Loucy (cell line): ENCODE measurements around the gene SMC4.
A peak's percentile ranks its signal among the peaks of the same experiment; 100 is the strongest.

ENCODE experiments used
- H2AFZ ChIP-seq: fragments of 200-600 bp; sonication (generic); 2 replicates; pipeline ENCODE4 v1.6.0; 2016; ENCODE audit warnings: antibody characterized with exemption, mild to moderate bottlenecking, low read length, moderate library complexity
- H3F3A ChIP-seq: fragments of 200-600 bp; 2 replicates; pipeline ENCODE4 v1.6.0; 2016; ENCODE audit warnings: antibody characterized with exemption, low read depth, mild to moderate bottlenecking
- H3K27me3 ChIP-seq: fragments of 200-600 bp; sonication (generic); 2 replicates; pipeline ENCODE4 v1.6.1; 2014; ENCODE audit warnings: low read length, mild to moderate bottlenecking; ENCODE audit not compliant: insufficient read depth, poor library complexity, severe bottlenecking
- H3K36me3 ChIP-seq: fragments of 200-600 bp; sonication (generic); 2 replicates; pipeline ENCODE4 v1.6.1; 2016; ENCODE audit warnings: low read length; ENCODE audit not compliant: insufficient read depth
- H3K4me1 ChIP-seq: fragments of 200-600 bp; sonication (generic); 2 replicates; pipeline ENCODE4 v1.5.1; 2014; ENCODE audit warnings: low read length, mild to moderate bottlenecking; ENCODE audit not compliant: insufficient read depth, poor library complexity, severe bottlenecking
- H3K4me2 ChIP-seq: fragments of 200-600 bp; sonication (generic); 2 replicates; pipeline ENCODE4 v1.6.0; 2014; ENCODE audit warnings: antibody characterized with exemption, low read length, low read depth, mild to moderate bottlenecking; ENCODE audit not compliant: poor library complexity, severe bottlenecking
- H3K4me3 ChIP-seq: fragments of 200-600 bp; sonication (generic); 2 replicates; pipeline ENCODE4 v1.5.1; 2014; ENCODE audit warnings: low read length, mild to moderate bottlenecking, mixed read lengths; ENCODE audit not compliant: poor library complexity, severe bottlenecking
- H3K79me2 ChIP-seq: fragments of 200-600 bp; sonication (generic); 2 replicates; pipeline ENCODE4 v1.6.1; 2014; ENCODE audit warnings: low read length; ENCODE audit not compliant: insufficient read depth
- H3K9ac ChIP-seq: fragments of 200-600 bp; sonication (generic); 2 replicates; pipeline ENCODE4 v1.6.0; 2014; ENCODE audit warnings: mild to moderate bottlenecking, low read depth, low read length, moderate library complexity; ENCODE audit not compliant: poor library complexity, severe bottlenecking
- H3K9me2 ChIP-seq: fragments of 200-600 bp; sonication (generic); replicated peaks from 2 replicates; pipeline ENCODE4 v1.6.1; 2016; ENCODE audit warnings: low read depth, low read length, mixed read lengths
- H3K9me3 ChIP-seq: fragments of 200-600 bp; sonication (generic); 2 replicates; pipeline ENCODE4 v1.6.1; 2014; ENCODE audit warnings: mild to moderate bottlenecking, antibody characterized with exemption, low read length, low read depth; ENCODE audit not compliant: insufficient read depth
- H4K20me1 ChIP-seq: fragments of 200-600 bp; sonication (generic); 2 replicates; pipeline ENCODE4 v1.6.0; 2014; ENCODE audit warnings: antibody characterized with exemption, low read length, mild to moderate bottlenecking; ENCODE audit not compliant: insufficient read depth, poor library complexity, severe bottlenecking
- CTCF ChIP-seq: fragments of 200-600 bp; sonication (generic); conservative IDR thresholded peaks from 2 replicates; pipeline ENCODE4 v1.5.1; 2014; ENCODE audit warnings: mild to moderate bottlenecking, antibody characterized with exemption, low read length
- EZH2phosphoT487 ChIP-seq: fragments of 200-600 bp; IDR thresholded peaks from 2 replicates; pipeline ENCODE4 v1.6.1; 2018; ENCODE audit warnings: antibody characterized with exemption, mild to moderate bottlenecking, moderate library complexity, borderline replicate concordance

The SMC4 gene

GRCh38 chr3:160413613-160414248, 14.3 kb downstream of the SMC4 start:
- Histone ChIP-seq H2AFZ (no peak overlapping the region), H3K79me2 (peaks cover 89% of the 10 kb centered on the region), H3K4me3 (no peak overlapping the region), H3K9ac (no peak overlapping the region), H3K36me3 (peaks cover 91% of the 10 kb centered on the region), H3K9me3 (no peaks in the 10 kb centered on the region), H3K9me2 (no peaks in the 10 kb centered on the region), H4K20me1 (peaks cover 83% of the 10 kb centered on the region), H3F3A (peaks cover 4% of the 10 kb centered on the region; the same call in 1 of the 2 replicates), H3K4me1 (peaks cover 7% of the 10 kb centered on the region), H3K4me2 (no peak overlapping the region), H3K27me3 (no peaks in the 10 kb centered on the region)
- TF ChIP-seq CTCF (peak; percentile 87), EZH2phosphoT487 (no peak)

GRCh38 chr3:160417311-160417710, 17.9 kb downstream of the SMC4 start:
- Histone ChIP-seq H3K4me3 (no peak overlapping the region), H3K79me2 (peaks cover 82% of the 10 kb centered on the region), H3K27me3 (no peaks in the 10 kb centered on the region), H3K9me3 (no peaks in the 10 kb centered on the region), H3K36me3 (peaks cover 94% of the 10 kb centered on the region), H3K9me2 (no peaks in the 10 kb centered on the region), H3K4me2 (no peak overlapping the region), H3K4me1 (peaks cover 7% of the 10 kb centered on the region), H4K20me1 (peaks cover 64% of the 10 kb centered on the region), H2AFZ (no peak overlapping the region), H3K9ac (no peak overlapping the region), H3F3A (no peaks in the 10 kb centered on the region)
- TF ChIP-seq EZH2phosphoT487 (no peak), CTCF (no peak)

GRCh38 chr3:160427832-160428424, 28.5 kb downstream of the SMC4 start:
- H3K4me1 ChIP-seq = no peaks in the 10 kb centered on the region
- H3K9ac ChIP-seq = no peak overlapping the region
- no peak for TF ChIP-seq EZH2phosphoT487
- TF ChIP-seq CTCF = no peak
- H3K79me2 ChIP-seq = peaks cover 12% of the 10 kb centered on the region; the same call in 1 of the 2 replicates
- no peak overlapping the region for H3K4me3 ChIP-seq
- H3K9me3 ChIP-seq = no peaks in the 10 kb centered on the region
- peaks cover 12% of the 10 kb centered on the region for H4K20me1 ChIP-seq
- no peaks in the 10 kb centered on the region; the same call in 1 of the 2 replicates for H3F3A ChIP-seq
- no peak overlapping the region for H2AFZ ChIP-seq
- H3K27me3 ChIP-seq = no peaks in the 10 kb centered on the region
- H3K9me2 ChIP-seq = no peaks in the 10 kb centered on the region
- H3K36me3 ChIP-seq = peaks cover 97% of the 10 kb centered on the region
- H3K4me2 ChIP-seq = no peak overlapping the region
